Middle frontal gyrus (tissue), 1 donor: Measurements from ENCODE around the gene ACTN3.
"Not testable (repeated sequence)": the region's sequence is repeated elsewhere in the genome, so short reads cannot be mapped to it uniquely, and the experiment has no call there.

Experiments used
- DNase-seq: peaks from one replicate; pipeline ENCODE4 v3.0.0-alpha.2; 2015; ENCODE audit warnings: low spot score; ENCODE audit errors: extremely low spot score

Gene ACTN3

DNA sequence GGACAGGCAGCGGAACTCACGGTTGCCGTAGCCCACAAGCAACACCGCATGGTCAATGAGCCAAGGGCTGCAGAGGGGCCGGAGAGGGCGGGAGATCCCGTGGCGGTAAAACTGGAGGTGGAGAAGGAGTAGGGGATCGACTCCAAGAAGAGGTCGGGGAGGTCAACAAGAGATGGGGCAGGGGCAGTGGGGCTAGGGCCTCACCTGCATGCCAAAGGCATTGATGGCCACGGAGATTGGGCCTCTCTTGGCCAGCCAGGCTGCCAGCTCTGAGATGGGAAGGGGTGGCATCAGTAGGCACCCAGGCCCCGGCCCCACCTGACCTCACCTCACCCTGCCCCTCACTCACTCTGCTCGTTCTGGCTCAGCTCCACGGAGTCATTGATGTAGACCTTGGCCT, 17.8 kb downstream of the ACTN3 start:
- no peak for DNase-seq

DNA sequence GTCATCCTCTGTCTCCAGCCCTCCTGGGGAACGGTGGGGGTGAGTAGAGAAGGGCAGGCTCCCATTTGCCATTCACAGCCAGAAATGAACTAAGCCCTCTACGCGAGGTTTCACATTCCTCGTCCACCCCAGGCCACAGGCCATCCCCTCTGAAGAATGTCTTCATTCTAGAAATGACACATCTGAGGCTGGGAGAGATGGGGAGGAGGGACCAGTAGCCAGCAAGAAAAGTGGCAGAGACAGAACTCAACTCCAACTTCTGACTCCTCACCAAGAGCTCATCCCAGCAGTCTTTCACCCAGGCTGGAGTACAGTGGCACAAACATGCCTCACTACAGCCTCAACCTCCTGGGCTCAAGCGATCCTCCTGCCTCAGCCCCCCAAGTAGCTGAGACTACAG, 18.3 kb downstream of the ACTN3 start:
- no peak for DNase-seq

DNA sequence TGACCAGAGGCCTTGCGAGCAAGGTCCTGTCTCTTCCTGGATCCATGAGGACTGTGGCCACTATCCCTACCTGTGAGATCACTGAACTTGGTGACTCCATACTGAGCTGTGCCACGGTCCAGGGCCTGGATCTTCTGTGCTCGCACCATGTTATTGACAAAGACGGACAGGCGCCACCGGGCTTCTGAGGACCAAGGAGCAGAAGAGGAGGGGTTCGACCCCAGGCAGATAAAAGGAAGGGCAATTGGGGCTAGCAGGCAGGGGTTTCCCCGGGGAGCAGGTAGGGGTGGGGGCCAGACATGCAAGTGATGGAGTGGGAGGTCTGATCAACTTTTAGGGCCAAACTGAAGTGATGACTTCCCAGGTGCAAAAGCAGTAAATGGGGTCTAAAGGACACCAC, 19.5 kb downstream of the ACTN3 start:
- DNase-seq: no peak

DNA sequence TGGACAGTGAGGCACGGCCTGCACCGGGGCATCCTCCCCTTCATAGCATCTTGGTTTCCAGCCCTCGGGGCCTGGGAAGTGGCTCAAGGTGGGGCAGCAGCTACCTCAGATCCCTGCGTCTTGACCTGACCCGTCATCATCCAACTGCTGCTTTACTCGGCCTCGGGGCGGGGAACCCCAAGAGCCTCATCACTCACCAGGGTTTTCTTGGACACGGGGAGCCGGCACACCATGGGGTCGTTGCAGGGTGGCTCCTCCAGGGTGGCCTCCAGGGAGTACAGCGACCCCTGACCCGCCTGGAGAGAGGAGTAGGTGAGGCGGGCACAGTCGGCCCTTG, 21.1 kb downstream of the ACTN3 start:
- no peak for DNase-seq

DNA sequence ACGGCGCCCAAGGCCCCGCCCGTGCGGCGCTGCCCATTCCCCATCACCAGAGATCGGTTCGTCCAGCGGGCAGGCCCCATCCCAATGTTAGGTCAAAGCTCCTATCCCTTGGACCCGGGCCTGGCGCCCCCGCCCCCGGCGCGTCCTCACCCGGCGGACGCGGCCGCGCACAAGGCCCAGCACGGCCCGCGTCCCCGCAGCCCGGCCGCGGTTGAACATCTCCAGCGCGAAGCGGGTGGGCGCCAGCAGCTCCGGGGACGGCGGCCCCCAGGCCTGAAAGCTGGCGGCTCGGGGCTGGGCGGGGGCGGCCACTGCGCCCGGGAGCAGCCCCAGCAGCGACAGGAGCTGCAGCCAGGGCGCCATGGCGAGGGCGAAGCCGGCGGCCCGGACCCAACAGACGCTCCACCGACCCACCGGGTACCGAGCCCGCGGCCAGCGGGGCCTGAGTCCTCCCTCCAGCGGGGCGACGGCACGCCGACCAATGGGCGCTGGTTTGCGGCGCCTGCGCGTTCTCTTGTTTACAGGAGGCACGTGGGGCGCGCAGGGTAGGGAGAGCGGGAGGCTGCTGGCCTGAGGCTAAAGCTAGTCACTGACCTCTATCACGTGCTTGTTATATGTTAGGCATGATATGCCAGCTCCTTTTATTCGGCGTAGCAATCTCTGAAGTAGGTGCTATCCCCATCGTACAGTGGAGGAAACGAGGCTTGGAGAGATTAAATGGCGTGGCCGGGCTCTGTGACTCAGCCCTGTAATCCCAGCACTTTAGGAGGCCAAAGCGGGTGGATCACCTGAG, 21.6 kb downstream of the ACTN3 start, which contains the start of gene CTSF:
Gene CTSF, minus strand, starts transcription at position 483 of the 793 bp plus-strand sequence. Its CDS starts 120 bp downstream, at position 363.
- peak; percentile 82 for DNase-seq

DNA sequence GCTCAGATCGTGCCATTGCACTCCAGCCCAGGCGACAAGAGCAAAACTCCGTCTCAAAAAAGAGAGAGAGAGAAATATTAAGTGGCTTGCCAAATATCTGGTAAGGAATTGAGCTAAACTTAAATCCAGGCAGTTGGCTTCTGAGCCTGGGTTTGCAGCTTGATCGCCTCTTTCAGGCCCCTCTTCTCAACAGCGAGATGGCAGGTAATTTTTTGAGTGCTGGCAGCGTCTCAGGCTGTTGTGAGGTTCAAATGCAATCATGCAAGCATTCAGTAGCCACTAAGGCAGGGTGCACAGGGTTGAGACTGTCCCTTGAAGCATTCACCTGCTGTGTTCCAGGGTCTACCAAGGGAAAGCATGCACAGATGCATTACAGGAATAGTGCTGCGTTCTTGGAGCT, 22.4 kb downstream of the ACTN3 start:
- no peak for DNase-seq

DNA sequence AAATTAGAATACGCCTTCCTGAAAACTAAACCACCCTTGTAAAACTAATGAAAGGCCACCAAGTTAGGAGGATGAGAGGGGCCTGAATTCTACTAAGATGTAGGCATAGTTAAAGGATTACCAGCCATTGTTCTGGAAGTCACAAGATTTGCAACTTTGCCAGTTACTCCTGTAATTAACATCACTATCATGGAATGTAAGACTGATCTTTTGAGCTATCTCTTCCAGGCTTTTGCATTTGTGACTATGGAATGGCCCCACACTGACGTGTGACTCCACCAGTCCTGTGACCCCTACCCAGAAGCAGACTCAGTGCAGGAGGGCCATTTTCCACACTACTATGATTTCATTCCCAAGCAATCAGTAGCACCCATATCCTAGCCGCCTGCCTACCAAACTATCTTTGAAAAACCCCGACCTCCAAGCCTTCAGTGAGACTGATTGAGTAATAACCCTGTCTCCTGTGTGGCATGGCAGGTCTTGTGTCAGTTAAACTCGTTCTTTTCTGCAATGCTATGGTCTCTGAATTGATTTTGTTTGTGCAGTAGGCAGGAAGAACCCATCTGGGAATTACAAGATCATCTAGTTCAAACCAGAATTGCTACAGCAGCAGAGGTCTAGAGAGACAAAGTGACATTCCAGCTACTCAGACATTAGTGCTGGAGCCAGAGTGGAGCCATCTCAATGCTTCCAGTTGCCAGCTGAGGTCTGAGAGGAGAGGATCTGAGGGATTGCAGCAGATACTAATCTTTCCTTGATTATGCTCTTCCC, 23.6 kb downstream of the ACTN3 start:
- no peak for DNase-seq

DNA sequence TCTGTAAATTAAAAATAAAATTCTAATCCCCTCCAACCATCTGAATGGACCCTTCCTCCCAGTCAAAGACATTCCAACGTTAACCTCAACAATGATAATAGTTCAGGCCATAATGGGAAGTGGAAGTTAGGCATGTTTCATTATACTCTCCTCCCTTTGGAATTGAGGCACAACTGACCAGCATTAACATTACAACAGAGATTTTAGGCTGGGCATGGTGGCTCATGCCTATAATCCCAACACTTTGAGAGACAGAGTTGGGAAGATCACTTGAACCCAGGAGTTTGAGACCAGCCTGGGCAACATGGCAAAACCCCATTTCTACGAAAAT, 24.1 kb downstream of the ACTN3 start:
- no peak for DNase-seq

DNA sequence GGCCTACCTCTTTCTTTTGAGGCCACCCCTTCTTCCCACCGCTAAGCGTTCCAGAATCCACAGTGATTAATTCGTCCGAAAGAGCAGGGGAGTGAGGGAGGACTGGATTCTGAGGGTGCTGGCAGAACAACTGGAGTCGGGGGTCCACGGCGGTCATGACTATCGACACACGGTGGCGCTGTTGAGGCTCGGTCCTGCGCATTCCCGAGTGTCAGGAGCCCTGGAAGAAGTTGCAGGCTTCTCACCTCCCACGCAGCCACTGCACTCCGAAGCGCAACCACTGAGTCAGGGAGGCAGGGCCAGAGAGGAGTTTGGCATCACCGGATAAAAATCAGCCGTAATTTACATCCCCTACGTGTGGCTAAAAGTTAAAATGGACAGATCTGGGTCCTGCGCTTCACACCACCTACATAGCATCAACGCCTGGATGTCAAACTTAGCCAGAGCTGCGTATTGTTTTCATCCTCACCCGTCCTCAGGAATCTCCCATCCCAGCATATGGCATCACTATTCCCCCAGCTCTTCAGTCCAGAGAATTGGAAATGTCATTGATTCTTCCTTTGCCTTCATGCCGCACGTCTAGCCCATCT, 32.4 kb downstream of the ACTN3 start:
- DNase-seq: peak; percentile 61

DNA sequence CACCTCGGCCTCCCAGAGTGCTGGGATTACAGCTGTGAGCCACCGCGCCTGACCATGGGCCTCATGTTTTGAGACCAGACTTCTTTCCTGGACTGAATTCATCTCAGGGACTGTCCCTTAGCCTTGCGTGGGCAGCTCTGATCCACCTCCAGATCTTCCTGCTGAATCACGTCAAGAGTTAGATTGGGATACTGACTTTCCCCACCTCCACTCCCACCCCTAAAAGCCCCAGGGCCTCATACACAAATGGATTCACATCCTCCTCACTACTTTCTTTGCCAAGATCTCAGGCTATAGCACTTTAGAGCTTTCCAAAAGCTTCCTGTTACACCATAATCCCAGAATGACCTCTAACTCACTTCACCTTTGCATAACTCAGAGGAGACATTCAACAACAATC, 34.1 kb downstream of the ACTN3 start:
- no peak for DNase-seq

DNA sequence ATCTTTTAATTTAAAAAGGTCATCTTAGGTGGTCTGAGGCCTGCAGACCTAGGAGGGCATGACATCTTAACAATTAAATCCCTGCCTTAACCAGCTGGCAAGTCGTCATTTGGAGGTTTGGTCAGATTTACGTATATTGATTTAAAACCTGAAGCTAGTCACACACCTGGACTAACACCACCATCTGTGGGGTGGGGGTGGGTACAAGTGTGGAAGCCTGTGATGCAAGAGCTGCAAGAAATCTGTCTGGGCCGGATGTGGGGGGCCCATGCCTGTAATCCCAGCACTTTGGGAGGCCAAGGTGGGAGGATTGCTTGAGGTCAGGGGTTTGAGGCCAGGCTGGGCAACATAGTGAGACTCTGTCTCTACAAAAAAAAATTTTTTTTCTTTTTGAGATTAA, 34.6 kb downstream of the ACTN3 start:
- DNase-seq: no peak

DNA sequence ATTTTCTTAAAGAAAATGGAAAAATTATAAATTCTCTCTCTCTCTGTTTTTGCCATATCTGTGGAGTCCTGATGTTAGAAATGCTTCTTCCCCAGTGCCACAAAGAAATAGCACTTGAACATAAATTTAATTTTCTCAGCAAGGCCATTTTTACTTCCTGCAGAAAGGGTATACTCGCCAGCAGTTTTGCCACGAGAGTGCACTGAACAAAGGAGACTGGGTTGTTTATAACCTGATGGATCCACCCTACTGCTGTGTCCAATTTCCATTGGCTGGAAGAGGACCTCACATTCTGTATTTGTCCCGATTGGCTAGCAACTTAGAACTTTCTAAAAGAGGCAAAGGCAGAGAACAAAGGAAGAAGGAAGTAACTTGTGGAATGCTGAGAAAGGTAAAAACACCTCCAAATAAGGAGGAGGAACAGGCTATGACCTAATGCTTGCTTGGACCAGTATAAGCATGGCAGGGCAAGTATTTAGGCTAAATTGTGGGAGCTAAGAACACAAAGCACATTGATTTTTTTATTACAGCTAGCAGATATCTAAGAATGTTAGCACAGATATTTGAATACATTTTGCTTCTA, 36.0 kb downstream of the ACTN3 start:
- not testable (repeated sequence) for DNase-seq

DNA sequence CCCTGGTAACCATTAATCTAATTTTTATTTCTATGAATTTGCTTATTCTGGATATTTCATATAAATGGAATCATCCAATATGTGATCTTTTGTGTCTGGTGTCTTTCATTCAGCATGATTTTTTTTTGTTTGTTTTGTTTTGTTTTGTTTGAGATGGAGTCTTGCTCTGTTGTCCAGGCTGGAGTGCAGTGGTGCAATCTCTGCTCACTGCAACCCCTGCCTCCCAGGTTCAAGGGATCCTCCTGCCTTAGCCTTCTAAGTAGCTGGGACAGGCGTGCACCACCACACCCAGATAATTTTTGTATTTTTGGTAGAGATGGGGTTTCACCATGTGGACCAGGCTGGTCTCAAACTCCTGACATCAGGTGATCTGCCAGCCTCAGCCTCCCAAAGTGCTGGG, 38.7 kb downstream of the ACTN3 start:
- not testable (repeated sequence) for DNase-seq

DNA sequence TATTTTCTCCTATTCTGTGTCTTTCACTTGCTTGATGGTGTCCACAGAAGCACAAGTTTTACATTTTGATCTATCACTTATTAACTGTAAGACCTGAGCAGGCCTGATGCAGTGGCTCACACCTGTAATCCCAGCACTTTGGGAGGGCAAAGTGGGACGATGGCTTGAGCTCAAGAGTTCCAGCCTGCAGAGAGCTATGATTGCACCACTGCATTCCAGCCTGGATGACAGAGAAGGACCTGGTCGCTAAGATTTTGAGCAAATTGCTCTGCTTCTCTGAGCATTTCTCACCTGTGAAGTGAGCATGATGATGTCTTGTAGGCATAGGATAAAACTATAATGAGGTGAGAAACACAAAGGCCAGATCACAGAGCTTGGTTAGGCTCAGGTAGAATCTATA, 39.4 kb downstream of the ACTN3 start:
- no peak for DNase-seq

DNA sequence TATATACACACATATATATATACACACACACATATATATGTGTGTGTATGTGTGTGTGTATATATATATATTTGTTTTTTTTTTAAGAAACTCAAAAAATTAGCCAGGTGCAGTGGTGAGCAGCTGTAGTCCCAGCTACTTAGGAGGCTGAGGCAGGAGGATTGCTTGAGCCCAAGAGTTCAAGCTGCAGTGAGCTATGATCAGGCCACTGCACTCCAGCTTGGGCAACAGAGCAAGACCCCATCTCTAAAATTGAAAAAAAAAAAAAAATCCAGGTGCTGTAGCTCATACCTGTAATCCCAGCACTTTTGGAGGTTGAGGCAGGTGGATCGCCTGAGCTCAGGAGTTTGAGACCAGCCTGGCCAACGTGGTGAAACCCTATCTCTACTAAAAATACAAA, 42.6 kb downstream of the ACTN3 start:
- not testable (repeated sequence) for DNase-seq

DNA sequence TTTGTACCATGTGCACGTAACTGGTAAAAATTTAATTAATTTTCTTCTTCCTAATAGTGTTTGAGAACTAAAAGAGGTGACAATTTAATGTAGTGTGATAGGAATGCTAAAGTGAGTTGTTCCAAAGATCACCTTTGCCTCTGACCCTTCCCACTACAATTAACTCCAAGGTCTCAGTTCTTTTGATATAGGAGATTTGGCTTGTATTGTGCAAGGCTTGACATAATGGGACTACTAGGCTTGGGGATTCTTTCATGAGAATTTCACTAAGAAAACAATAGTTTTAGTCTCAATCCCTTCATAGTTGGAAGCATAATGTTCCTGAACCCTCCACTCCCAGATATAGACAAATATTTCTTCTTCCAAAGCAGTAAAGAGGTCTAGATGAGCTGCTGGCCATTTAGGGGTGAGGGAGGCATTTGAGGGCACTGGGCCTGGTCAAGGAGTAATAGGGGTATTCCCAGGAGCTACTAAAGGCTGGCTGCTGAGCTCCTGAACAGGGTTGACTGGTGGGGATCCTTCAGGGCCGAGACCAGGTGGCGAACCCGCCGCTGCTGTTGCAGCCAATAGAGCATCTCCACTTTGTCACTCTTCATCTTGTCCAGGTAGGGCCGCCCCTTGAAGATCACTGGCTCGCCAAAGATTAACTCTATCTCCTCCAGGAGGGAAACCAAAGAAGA, 43.4 kb downstream of the ACTN3 start:
- no peak for DNase-seq

DNA sequence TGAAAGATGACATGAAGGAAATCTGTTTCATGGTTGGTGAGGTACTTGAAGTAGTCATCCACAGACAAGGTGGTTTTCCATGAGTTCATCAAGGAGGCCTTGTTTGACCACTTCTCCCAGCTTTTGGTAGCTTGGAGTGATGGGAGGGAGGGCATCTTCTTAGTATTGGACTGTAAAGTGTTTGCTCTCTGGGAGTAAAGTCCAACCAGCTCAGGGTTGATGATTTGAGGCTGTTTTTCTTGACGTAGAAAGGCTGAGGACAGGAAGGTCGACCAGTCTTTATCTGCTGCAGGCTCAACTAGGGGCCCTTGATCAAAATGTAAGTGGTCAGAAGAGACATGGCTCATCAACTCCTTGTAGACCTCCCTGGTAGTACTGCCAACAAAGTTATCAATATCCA, 44.5 kb downstream of the ACTN3 start:
- no peak for DNase-seq

DNA sequence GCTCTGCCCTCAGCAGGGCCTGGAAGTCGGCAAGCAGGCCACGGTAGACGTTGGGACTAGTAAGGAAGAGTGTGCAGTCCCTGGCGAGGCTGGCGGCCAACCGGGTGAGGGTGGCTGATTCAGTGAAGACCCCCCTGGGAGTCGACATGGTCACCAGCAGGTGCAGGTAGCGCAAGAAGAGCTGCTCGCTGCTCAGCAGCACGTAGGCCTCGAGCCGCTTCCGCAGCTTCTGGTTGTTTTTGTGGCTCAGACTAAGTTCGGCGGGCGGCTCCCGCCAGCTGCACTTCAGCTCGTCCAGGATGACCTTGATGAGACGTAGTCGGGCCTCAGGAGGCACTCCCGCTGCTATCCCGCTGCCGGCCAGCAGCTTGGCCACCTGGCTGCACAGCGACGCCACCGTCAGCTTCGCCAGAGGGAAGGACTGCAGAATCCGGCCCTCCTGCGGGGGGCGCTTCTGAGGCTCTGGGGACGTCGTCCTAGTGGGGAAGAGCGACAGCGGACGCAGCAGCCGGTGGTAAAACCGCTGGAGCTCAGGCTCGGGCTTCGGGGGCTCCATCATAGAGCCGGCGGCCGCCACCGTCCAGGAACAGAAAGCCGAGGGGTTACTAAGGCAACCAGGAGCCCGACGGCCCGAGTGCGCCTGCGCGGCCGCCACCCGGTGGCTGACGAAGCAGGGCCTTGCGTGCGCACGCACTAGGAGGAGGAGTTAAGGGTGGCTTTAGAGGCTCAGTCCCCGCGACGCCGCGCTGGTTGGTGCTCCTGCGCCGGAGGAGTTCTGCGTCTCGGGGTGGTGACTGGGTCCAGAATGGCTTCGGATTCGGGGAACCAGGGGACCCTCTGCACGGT, 46.0 kb downstream of the ACTN3 start, which contains the start of the genes CCDC87 and CCS:
Gene CCDC87, minus strand, starts transcription at position 607 of the 846 bp plus-strand sequence. Its CDS starts 48 bp downstream, at position 559.
Gene CCS, plus strand, starts transcription at position 729 of the 846 bp plus-strand sequence. Its CDS starts 77 bp downstream, at position 806.
- DNase-seq: peak; percentile 89

DNA sequence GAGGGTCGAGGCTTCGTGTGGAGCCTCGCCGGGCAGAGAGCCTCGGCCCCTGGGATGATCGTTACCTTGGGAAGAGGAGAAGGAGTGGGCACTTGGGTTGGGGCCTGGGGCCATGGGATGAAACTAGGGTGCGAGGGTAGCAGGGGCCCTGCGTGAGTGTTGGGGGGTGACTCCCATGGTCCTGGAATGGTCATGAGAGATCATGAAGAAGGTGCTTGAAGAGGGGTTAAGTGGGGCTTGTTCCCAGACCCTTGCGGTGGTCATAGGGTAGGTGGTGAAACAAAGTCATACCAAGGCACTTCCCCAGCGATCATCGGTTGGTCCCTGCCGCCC, 46.6 kb downstream of the ACTN3 start:
- DNase-seq: no peak

DNA sequence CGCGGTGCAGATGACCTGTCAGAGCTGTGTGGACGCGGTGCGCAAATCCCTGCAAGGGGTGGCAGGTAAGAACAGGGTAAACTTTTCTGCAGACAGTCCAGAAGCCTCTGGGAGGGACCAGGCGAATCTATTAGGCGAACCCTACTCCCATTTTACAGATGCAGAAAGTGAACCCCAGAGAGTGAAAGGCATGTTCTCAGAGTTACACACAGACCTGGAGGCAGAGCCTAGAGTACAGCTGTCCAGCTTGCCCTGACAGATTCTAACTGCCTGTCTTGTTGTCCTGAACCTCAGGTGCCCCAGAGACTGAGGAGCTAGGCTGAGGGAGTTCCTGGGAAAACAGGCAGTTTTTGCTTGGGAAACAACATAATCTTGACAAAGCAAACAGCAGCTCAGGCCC, 46.9 kb downstream of the ACTN3 start:
- no peak for DNase-seq
